ENCODE measurements around the gene MPHOSPH9.
A peak's percentile ranks its signal among the peaks of the same experiment; 100 is the strongest.

Gene MPHOSPH9

DNA sequence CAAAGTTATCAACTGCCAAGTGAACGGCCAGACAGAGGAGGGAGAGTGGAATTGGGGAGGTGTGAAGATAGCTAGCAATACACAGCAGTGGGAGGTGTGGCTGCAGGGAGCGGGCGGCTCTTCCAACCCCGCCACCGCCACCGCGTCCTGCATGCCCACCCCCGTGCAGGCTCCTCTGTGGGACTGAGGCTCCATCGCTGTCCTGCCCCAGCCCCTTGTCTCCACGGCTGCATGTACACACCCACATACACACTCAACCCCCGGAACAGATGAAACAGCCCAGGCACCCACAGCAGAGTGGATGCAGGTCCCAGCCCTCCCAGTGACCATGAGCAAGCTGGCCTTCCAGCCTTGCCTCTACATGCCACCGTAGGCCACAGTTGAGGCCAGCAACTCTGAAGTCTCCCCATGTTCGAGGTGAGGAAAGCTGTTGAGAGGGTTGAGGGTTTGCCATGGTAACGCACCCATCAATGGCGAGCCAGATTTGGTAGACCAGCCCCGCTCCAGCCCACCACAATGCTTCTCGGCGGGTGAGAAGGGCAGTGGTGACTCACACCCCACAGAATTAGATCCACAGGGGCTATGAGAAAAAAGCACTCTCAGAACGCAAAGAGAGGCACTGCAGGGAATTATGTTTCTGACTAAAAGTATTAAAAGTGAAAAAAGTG is 121.3 kb downstream of the MPHOSPH9 start:
- peak; percentile 20 for DNase-seq (ENCODE audit: low read depth)
- TF ChIP-seq, protein P1, sequence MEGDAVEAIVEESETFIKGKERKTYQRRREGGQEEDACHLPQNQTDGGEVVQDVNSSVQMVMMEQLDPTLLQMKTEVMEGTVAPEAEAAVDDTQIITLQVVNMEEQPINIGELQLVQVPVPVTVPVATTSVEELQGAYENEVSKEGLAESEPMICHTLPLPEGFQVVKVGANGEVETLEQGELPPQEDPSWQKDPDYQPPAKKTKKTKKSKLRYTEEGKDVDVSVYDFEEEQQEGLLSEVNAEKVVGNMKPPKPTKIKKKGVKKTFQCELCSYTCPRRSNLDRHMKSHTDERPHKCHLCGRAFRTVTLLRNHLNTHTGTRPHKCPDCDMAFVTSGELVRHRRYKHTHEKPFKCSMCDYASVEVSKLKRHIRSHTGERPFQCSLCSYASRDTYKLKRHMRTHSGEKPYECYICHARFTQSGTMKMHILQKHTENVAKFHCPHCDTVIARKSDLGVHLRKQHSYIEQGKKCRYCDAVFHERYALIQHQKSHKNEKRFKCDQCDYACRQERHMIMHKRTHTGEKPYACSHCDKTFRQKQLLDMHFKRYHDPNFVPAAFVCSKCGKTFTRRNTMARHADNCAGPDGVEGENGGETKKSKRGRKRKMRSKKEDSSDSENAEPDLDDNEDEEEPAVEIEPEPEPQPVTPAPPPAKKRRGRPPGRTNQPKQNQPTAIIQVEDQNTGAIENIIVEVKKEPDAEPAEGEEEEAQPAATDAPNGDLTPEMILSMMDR (conservative IDR thresholded peaks at IDR 0.05; ENCODE audit: control insufficient read depth, insufficient read depth, low read depth, low read length), result no peak
- no peak overlapping the region for H3K4me3 ChIP-seq (ENCODE audit: control insufficient read depth, low read depth, low read length)

DNA sequence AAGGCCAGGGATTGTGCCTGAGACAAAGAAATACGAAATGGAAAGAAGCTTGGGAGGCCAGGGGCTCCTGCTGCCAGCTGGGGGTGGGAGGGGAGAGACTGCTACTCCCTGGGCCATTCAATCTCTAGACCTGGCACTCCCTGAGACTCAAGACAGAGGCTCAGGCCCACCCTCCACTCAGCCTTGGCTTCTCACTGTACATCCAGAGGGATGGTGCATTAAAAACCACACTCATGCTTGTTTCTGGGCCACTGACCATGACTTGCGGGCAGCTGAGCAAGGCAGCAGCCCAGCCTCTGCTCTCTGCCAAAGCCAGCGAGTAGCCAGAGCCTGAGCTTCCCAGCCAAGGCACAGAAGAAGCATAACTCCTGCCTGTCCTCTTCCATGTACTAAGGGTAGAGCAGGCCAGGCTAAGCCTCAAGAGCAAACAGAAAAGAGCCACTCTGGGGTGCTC is 123.6 kb downstream of the MPHOSPH9 start:
- DNase-seq (ENCODE audit: low read depth), result no peak
- TF ChIP-seq, protein P1 (conservative IDR thresholded peaks at IDR 0.05; ENCODE audit: control insufficient read depth, insufficient read depth, low read depth, low read length), result no peak
- H3K4me3 ChIP-seq (ENCODE audit: control insufficient read depth, low read depth, low read length), result no peak overlapping the region

DNA sequence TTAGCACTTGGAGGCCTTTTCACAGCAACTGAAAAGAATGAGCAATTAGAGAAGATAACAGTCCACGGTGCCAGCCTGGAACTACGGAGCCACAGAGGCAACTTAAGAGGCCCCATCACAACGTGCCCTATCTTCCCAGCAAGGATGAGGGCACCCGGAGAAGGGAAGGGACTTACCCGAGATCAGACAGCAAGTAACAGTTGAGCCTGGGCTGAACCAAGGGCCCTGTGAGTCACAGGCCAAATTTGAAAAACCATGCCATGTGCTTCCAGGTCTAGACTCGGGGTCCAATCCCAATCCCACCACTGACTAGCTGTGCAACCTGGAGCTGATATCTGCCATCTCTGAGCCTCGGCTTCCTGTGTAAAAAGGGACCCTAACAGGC is 124.3 kb downstream of the MPHOSPH9 start:
- no peak overlapping the region for H3K4me3 ChIP-seq (ENCODE audit: control insufficient read depth, low read depth, low read length)
- TF ChIP-seq, protein P1 (conservative IDR thresholded peaks at IDR 0.05; ENCODE audit: control insufficient read depth, insufficient read depth, low read depth, low read length), result no peak
- no peak for DNase-seq (ENCODE audit: low read depth)

DNA sequence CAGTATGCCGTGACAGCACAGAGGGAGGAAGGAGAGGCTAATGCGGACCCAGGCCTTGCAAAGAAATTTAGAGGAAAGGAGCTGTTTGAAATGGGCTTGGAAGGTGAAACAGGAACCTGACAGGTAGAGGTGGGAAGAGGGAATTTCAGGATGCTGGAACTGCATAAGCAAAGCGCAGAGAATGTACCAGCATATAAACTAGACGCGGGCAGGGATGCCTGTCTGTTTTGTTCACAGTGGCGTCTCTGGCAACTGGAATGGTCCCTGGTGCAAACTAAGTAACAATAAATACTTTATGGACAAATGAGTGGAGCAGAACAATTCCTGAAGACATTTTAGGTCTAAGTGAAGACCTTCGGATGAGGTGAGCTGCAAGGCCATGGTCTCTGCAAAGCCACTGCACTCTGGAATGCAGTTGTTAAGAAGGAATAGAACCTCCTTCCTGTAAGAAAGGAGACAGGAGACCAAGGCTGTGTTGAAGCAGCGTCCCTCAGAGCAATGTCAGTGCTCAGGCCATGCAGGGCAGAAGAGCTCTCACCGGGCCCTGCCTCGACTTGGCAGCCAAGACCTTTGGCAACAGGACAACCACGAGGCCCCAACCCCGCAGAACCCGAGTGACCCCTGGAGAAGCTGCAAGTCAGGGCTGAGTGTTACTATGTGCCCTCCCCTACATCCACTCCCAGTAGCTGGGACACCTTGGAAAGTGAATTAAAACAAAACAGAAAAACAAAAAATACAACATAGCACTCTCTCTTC is 124.8 kb downstream of the MPHOSPH9 start:
- TF ChIP-seq, protein P1 (conservative IDR thresholded peaks at IDR 0.05; ENCODE audit: control insufficient read depth, insufficient read depth, low read depth, low read length), result no peak
- no peak for DNase-seq (ENCODE audit: low read depth)
- no peak overlapping the region for H3K4me3 ChIP-seq (ENCODE audit: control insufficient read depth, low read depth, low read length)

DNA sequence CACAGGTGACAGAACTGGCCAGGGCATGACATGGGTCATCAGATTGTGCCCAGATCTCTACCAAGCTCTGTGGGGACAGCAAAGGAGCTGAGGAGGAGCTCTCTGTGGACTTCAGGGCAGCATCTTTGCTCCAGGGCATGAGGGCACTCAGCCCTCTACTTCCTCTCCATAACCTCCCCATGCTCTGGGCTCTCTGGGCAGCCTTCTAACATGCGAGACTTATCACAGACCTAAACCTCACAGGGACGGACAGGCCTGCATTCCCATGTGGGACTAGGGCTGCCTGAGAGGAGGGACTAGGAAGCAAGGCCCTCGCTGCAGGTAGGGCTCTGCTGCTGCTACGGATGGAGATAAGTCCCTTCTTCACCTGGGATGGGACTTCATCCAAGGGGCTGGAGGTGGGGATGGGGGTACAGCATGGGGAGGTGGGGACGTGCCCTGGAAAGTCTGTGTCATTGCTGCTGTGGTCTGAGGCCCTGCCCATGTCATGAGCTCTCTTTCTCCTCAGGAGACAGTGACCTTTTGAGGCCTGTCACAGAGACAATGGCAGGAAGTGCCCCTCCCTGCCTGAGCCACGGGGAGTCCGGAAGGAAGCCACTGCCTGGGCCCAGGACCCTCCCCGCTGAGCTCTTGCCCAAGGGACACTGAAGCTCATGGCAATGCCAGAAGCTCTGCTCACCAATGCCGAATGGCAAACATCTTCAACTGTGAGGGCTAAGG is 126.1 kb downstream of the MPHOSPH9 start:
- H3K4me3 ChIP-seq (ENCODE audit: control insufficient read depth, low read depth, low read length), result no peak overlapping the region
- no peak for DNase-seq (ENCODE audit: low read depth)
- TF ChIP-seq, protein P1 (conservative IDR thresholded peaks at IDR 0.05; ENCODE audit: control insufficient read depth, insufficient read depth, low read depth, low read length), result no peak

DNA sequence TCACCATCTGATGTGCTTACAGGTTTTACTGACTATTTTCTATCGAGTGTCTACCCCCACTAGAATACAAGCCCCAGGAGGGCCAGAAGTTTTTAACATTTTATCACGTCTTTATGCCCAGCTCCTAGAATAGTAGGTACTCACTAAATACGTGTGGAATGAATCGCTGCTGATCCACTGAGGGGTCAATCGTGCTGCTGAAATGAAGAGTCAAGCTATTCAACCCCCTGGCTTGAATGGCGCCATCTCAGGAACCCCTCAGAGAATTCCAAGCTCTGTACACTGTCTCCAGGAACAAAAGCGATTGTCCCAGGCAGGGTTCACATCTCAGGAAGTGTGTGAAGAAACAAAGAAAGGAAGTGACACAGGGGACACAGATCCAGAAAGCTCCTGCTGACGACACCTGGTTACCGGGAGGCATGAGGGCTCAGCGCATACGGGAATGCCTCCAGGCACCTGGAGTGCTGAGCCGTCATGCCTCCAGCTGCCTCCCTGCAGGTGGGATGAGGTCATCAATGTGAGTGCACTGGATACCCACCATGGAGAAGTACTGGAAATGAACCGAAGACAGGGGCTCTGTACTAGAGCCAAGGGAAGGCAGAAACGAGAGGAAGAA is 127.6 kb downstream of the MPHOSPH9 start:
- DNase-seq (ENCODE audit: low read depth), result no peak
- TF ChIP-seq, protein P1 (conservative IDR thresholded peaks at IDR 0.05; ENCODE audit: control insufficient read depth, insufficient read depth, low read depth, low read length), result no peak
- H3K4me3 ChIP-seq (ENCODE audit: control insufficient read depth, low read depth, low read length), result no peak overlapping the region
